IPS DF 6.9 (cell line): ENCODE measurements around the gene TRPV3.

ENCODE experiments used
- DNase-seq: peaks from one replicate; pipeline ENCODE4 v3.0.0-alpha.2; 2013; ENCODE audit warnings: low read depth, low spot score
- H3K27ac ChIP-seq: one replicate; pipeline ENCODE4 v1.5.1; 2013; ENCODE audit warnings: low read length, control low read depth
- H3K27me3 ChIP-seq: 2 replicates; pipeline ENCODE4 v1.6.1; 2013; ENCODE audit warnings: mild to moderate bottlenecking, low read length; ENCODE audit not compliant: control insufficient read depth, insufficient read depth
- H3K36me3 ChIP-seq: 2 replicates; pipeline ENCODE4 v1.6.1; 2013; ENCODE audit warnings: low read length; ENCODE audit not compliant: control insufficient read depth, insufficient read depth
- H3K4me1 ChIP-seq: 2 replicates; pipeline ENCODE4 v1.6.1; 2013; ENCODE audit warnings: low read length; ENCODE audit not compliant: control insufficient read depth, insufficient read depth
- H3K4me3 ChIP-seq: 2 replicates; pipeline ENCODE4 v1.5.1; 2013; ENCODE audit warnings: mild to moderate bottlenecking, low read length
- H3K9me3 ChIP-seq: 2 replicates; pipeline ENCODE4 v1.6.1; 2013; ENCODE audit warnings: low read length, inconsistent platforms; ENCODE audit not compliant: control insufficient read depth, insufficient read depth
- WGBS: extraction: QIAGEN DNeasy Blood & Tissue Kit; methylation state at CpG from one replicate; pipeline ENCODE4 v1.1.7; 2013; ENCODE audit warnings: mixed read lengths, missing lambda C conversion rate; ENCODE audit not compliant: insufficient read length, insufficient coverage; 5-methylcytosine and 5-hydroxymethylcytosine counted together

The TRPV3 gene

DNA sequence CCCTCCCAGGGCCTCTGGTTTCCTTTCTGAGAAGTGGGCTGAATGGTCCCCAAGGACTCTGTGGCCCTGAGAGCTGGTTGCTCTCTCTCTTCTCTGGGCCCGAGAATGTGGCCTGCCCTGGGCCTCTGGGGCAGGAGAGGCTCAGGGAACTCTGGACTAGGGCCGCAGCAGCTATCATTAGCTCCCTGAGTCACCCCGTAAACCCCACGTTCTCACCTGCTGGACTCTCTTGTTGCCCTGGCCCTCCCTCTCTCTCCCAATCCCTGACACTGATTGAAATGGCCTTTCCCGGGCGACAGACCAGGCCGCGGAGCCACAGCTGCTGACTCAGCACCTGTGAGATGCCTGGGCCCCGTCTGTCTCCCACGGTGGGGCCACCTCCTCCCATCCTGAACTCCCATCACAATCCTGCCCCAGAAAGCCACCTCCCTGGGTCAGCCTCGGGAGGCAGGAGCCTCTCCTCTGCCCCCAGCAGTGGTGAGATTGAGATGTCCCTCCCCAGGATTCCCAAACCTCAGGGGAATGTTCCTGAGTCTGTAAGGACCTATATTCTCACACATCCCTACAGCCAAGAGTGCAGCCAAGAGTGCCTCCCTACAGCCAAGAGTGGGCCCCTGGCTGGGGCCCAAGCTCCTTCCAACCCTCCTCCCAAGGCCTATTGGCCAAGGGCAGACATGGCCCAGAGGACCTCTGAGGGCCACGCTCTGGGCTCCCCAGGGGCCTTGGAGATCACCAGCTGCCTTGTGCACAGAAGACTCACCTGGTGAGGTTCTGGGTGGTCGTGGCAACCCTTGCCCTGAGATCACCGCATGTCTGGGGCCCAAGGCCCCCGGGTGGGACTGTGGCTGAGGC, 470 bp downstream of the TRPV3 start:
- Histone ChIP-seq H3K4me3 (no peak overlapping the region), H3K9me3 (no peaks in the 10 kb centered on the region), H3K4me1 (no peaks in the 10 kb centered on the region; the same call in 1 of the 2 replicates), H3K36me3 (no peaks in the 10 kb centered on the region), H3K27ac (no peak overlapping the region), H3K27me3 (no peaks in the 10 kb centered on the region)
- no CpG with 5 or more reads among the region's 15 CpGs for WGBS
- DNase-seq = no peak

DNA sequence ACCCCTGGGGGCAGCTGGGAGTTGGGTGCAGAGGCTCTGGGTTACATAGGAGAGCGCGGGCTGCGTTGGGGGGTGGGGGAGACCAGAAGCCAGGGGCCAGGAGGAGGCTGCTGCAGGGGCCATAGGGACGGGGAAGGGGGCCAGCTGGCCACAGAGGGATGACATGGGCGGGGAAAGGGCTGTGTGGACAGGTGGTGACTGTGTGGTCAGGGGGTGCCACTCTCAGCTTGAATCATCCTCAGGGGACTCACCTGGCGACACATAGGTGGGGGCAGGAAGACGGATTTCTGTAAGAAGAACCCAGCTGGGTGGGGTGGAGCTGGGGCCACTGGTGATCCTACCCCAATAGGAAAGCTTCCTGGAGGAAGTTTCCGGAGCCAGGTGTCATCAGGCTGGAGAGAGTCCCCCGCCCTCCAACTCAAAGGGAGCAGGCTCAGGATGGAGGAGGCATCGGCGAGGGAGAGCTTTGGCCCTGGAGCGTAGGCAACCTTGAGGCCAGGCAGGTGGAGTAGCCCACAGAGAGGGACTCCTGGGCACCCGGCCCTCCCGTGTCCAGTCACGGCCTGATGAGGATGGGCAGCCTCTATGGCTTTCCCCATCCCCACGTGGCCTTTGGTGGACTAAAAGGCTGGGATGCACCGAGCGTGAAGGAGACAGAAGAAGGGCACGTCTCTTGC, 1.2 kb downstream of the TRPV3 start:
- Histone ChIP-seq H3K4me3 (no peak overlapping the region), H3K27me3 (no peaks in the 10 kb centered on the region)

DNA sequence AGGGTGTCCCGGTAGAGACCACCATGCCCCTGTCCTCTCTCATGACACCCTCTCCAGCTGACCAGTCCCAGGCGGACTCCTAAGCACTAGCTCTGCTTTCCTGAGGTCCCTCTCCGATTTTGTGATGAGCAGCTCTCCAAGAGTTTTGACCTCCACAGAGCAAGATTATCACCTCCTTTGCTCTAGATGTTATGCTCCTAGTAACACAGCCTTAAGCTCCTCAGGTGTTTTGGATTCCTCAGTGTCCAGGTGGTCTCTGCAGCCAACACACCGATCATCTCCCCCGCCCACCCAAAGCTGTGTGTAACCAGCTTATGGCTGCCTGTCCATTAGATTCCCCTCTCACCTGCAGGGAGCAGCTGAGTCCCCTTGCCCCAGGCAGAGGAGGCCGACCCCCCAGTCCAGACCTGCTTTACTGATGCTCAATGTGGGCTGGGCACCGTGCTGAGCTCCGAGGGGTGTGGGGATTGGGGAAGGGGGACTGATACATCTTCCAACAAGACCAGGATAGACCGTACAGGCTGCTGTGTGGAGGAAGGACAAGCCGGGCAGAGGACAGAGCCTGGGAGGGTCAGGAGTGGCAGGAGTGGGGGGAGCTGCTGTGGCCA, 2.3 kb downstream of the TRPV3 start:
- no peak for DNase-seq
- H3K27me3 ChIP-seq = no peaks in the 10 kb centered on the region
- no CpG with 5 or more reads among the region's 10 CpGs for WGBS
- H3K27ac ChIP-seq = no peak overlapping the region
- H3K4me3 ChIP-seq = no peak overlapping the region
- no peaks in the 10 kb centered on the region; the same call in 1 of the 2 replicates for H3K4me1 ChIP-seq
- no peaks in the 10 kb centered on the region for H3K9me3 ChIP-seq
- no peaks in the 10 kb centered on the region for H3K36me3 ChIP-seq

More for the DNA sequence above, 1.2 kb downstream of the TRPV3 start:
- Histone ChIP-seq H3K27ac (no peak overlapping the region), H3K4me1 (no peaks in the 10 kb centered on the region; the same call in 1 of the 2 replicates), H3K36me3 (no peaks in the 10 kb centered on the region), H3K9me3 (no peaks in the 10 kb centered on the region)
- DNase-seq = no peak
- WGBS = no CpG with 5 or more reads among the region's 19 CpGs

DNA sequence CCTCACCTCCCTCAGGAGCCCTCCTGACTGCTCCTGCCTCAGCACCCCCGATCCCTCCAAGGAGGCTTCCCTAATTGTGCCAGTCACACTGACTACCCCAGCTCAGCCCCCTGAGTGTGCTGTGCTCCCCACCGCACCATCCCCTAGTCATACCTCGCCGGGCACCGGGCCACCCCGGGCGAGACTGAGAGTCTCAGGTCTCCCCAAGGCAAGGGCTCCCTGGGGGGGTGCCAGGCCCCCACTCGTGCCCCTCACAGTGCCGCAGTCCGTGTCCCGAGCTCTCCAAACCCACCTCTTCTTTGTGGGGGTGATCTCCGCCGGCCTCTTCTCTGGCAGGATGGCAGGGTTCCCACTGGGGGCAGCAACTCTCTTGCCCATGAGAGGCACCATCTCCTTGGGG, 3.2 kb downstream of the TRPV3 start:
- no CpG with 5 or more reads among the region's 13 CpGs for whole genome bisulfite sequencing
- no peaks in the 10 kb centered on the region for H3K36me3 ChIP-seq

DNA sequence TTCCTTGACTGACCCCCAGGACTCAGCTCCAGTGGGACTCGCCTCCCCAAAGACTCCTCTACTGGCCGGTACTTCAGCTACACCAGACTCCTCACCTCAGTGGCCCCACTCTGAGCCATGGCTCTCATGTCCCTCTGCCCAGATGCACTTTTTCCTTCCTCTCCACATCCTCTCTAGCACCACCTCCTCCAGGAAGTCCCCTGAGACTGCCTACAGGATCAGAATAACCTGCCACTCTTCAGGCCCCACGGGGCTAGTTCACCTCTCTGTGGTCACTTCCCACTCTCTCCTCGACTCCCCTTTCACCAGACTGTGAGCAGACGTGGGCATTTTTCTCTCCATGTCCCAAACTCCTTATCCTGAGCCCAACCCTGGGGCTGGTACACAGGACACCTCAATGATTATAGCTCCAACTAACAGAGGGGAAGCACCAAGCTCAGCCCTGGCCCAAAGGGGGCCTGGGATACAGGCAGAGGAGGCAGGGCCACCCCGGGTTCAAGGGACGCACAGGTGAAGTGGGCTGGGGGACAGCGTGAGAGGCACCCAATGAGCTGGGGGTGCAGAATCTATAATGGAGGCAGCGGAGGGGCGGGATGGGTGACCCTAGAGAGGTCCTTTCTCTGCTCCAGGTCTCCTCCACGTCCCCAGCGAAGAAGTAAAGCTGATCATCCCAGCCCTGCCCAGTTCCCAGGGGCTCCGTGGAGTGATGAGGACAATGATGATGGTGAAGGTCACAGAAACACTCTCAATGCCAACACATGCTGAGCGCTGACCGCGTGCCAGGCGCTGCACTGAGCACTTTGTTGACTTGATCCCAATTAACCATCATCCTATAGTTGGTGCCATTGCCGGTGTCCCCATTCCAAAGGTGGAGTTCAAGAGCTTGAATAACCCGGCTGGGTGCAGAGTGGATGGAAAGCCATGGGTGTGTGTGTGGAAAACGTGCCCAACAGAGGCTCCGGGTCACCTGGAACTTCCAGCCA, 3.9 kb downstream of the TRPV3 start:
- H3K9me3 ChIP-seq = no peaks in the 10 kb centered on the region
- H3K36me3 ChIP-seq = no peaks in the 10 kb centered on the region
- no peaks in the 10 kb centered on the region for H3K27me3 ChIP-seq
- no peak overlapping the region for H3K4me3 ChIP-seq
- no peak overlapping the region for H3K27ac ChIP-seq
- no CpG with 5 or more reads among the region's 21 CpGs for WGBS
- DNase-seq = no peak
- no peaks in the 10 kb centered on the region; the same call in 1 of the 2 replicates for H3K4me1 ChIP-seq

More for the DNA sequence above, 3.2 kb downstream of the TRPV3 start:
- Histone ChIP-seq H3K27me3 (no peaks in the 10 kb centered on the region), H3K9me3 (no peaks in the 10 kb centered on the region), H3K4me3 (no peak overlapping the region), H3K27ac (no peak overlapping the region), H3K4me1 (no peaks in the 10 kb centered on the region; the same call in 1 of the 2 replicates)
- DNase-seq = no peak

DNA sequence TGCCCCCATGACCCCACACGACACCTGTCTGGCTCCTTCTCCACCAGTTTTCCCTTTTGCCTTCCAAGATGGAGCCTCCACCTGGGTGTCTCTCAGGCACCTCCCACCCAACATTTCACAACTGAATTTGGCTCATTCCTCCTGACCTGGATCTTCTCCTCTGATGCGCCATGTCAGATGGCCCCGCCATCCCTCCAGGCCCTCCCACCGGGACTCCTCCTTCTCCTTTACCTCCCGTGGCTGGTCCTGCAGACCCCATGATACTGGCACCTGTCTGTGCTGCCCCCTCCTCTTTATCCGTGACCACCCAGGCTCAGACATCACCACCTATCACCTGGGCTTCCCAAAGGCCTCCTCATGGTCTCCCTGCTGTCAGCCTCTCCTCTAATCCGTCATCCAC, 4.7 kb downstream of the TRPV3 start:
- DNase-seq = no peak
- Histone ChIP-seq H3K4me3 (no peak overlapping the region), H3K27ac (no peak overlapping the region), H3K27me3 (no peaks in the 10 kb centered on the region), H3K9me3 (no peaks in the 10 kb centered on the region), H3K36me3 (no peaks in the 10 kb centered on the region), H3K4me1 (no peaks in the 10 kb centered on the region; the same call in 1 of the 2 replicates)
- WGBS = no CpG with 5 or more reads among the region's 7 CpGs

DNA sequence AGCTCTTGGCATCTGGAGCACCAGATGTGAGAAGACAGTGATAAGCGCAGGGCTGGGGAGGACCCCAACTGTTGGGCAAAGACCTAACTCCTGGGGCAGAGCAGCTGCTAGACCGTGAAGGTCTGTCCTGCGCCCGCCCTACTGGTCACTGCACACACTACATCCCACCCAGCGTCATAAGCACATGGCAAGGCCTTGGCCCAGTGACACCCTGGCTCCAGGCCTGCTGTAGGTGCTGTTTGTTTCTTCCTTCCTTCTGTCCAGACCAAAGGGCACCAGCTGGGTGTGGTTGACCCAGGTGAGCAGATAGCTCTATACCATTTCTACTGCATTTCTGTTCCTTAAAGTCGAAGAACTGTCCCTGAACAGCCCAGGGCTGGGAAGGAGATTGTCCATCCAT, 6.4 kb downstream of the TRPV3 start:
- no peaks in the 10 kb centered on the region for H3K36me3 ChIP-seq
- whole genome bisulfite sequencing = no CpG with 5 or more reads among the region's 6 CpGs

DNA sequence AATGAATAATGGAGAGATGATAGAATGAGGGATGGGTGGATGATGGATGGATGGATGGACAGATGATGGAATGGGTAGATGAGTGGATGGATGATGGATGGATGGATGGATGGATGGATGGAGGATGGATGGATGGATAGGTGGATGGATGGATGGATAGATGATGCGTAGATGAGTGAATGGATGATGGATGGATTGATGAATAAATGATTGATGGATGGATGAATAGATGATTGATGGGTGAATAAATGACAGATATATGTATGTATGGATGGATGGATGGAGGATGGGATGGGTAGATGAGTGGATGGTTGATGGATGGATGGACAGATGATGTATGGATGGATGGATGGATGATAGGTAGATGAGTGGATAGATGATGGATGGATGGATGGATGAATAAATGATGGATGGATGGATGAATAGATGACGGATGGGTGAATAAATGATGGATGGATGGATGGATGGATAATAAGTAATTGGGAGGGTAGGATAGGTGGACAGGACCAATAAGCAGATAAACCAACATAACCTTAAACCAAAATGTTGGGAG, 7.9 kb downstream of the TRPV3 start:
- Histone ChIP-seq H3K4me3 (no peak overlapping the region), H3K27ac (no peak overlapping the region), H3K36me3 (no peaks in the 10 kb centered on the region), H3K27me3 (no peaks in the 10 kb centered on the region), H3K4me1 (no peaks in the 10 kb centered on the region), H3K9me3 (no peaks in the 10 kb centered on the region)
- no peak for DNase-seq
- 100% methylated on average over 2 of the region's 2 CpGs for WGBS

More for the DNA sequence above, 6.4 kb downstream of the TRPV3 start:
- H3K27ac ChIP-seq = no peak overlapping the region
- no peaks in the 10 kb centered on the region for H3K4me1 ChIP-seq
- no peak overlapping the region for H3K4me3 ChIP-seq
- H3K9me3 ChIP-seq = no peaks in the 10 kb centered on the region
- no peaks in the 10 kb centered on the region for H3K27me3 ChIP-seq
- DNase-seq = no peak

DNA sequence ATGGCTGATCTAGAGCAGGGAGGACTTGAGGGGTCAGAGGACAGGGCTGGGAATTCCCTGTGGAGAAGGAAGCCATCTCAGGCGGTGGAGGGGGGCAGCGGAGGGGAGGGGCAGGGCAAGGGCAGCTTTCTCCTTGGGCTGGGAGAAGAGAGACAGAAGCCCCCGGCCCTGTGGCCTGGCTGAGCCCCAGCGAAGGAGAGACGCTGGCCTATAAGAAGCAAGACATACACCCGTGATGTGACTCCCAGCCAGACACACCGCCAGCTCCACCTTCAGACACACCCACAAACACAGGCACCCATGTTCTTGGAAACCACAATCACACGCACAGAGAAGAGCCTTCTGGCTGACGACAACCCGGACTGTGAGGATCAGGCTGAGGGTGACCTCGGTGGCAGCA, 10.0 kb downstream of the TRPV3 start:
- no CpG with 5 or more reads among the region's 11 CpGs for WGBS
- H3K27ac ChIP-seq = no peak overlapping the region
- no peaks in the 10 kb centered on the region for H3K36me3 ChIP-seq
- H3K9me3 ChIP-seq = no peaks in the 10 kb centered on the region
- DNase-seq = no peak
- no peak overlapping the region for H3K4me3 ChIP-seq
- no peaks in the 10 kb centered on the region for H3K27me3 ChIP-seq
- no peaks in the 10 kb centered on the region for H3K4me1 ChIP-seq
